NCI-H1694 treated with DMSO at 0.1 percent for 48 hours (cell line): ENCODE results near the gene ART3.

Experiments
- DNase-seq: peaks from one replicate; lab custom pipeline; 2025; lab: John Stamatoyannopoulos, UW

ART3 gene

DNA sequence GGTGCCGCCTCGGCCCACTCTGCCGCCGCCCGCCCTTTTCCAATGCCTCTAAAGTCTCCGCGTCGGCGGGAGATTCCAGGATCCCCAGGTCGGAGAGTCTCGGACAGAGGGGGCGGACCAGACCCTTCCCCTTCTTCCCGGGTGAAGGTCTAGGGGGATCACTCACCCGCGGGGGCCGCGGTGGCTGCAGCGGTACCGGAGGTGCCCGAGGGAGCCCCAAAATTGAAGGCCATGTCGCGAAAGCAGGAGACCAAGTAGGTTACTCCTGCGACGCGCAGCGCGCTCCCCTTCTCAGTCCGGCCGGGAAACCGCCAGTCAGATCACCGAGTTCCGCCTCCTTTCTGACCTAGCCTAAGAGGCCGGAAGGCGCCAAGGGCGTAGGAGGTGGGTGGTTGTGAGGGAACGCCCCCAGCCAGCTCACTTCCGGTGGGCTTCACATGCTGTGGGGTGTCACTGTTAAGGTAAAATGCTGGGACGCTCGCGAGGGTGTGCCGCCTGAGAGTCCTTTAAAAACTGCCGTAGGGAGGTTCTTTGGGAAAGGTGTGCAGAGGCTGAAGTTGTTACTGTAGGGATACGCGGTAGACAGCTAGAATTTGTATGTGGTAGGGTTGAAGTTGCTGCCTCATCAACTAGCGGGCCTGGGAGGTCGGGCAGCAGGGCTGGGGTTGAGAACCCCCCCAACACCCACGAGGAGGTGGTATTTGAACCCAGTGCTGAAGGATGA is 73.8 kb downstream of the ART3 start, which contains the start of gene NUP54:
Gene NUP54, minus strand, starts transcription at position 256 of the 724 bp plus-strand sequence. Its CDS starts 23 bp downstream, at position 233.
- peak; percentile 83 for DNase-seq

DNA sequence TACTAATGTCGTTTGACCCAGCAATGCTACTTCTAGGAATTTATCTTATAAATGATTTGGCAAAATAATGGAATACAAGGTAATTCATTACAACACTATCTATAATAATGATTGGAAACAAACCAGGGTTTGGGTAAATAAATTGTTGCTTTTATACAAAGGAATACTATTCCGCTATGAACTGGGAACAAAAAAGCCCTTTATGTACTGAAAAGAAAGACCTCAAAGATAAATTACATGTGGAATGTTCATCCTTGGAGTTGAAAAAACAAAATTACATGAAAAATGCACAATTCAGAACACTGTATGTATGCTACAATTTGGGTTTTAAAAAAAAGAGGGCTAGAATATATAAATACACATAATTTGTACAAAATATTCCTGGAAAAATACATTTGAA is 78.8 kb downstream of the ART3 start:
- DNase-seq, result no peak

DNA sequence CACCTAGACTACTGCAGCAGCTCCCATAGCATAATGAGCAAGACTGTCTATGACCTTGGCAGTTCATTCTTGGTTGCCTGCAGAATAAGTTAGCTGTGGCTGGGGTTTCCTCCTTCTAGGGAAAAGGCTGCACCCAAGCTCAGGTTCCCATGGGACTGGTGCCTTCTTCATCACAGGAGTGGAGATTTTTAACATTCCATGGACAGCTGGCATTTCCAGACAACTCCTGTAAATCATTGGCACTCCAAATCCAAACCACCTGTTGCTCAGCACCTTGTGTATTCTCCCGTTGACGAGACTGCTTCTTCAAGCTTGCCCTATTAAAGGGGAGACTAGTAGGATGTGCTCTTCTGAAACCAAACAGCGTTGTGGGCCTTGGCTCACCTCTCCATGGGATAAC is 81.5 kb downstream of the ART3 start:
- DNase-seq, result no peak

DNA sequence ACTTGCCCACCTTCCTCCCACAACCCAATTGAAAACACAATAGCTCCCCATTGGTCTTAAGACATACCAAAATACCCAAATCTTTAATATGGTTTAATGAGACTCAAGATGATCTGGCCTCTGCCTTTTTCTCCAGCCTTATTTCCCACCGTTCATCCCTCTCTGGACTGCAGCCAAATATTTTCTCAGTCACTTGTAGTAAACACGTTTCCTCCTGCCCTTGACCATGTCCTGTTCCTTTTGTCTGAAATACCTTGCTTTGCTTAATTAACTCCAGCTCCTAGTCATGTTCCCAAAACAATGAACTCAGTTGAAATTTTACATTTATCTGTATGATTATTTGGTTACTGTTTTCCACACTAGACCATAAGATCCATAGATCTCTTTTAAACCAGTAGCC is 82.1 kb downstream of the ART3 start:
- no peak for DNase-seq

DNA sequence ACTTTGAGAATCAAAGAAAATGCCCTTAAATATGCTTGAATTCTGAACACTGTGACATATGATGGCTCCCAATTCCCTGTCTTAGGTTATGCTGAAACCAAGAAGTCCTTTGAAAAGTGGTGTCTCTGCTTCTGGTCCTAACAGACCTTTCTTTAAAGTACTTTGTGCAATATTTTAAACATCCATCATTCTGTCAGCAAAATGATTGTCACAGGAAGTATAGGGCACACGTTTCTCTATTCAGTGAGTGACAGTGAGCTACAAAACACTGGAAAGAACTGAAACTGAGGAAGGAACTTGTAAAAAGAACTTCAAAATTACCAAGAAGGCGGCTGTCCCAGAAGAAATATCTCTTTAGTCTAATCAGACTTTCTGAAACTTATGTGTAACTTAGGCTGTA is 85.8 kb downstream of the ART3 start:
- DNase-seq, result no peak
